H9 (cell line): ENCODE results near the gene MBD5. TPM values are rescaled to one million over a fixed set of nuclear protein-coding genes. Genes with fewer than 3 reads are reported as not detected.

Experiments
- DNase-seq: peaks from one replicate; pipeline ENCODE4 v3.0.0-alpha.2; 2017
- H2AFZ ChIP-seq: one replicate; pipeline ENCODE4 v1.6.1; 2013; ENCODE audit warnings: mild to moderate bottlenecking, low read length, control low read depth, moderate library complexity
- H2AK5ac ChIP-seq: 2 replicates; pipeline ENCODE4 v1.6.1; 2013; ENCODE audit warnings: low read length, control low read depth, mixed read lengths; ENCODE audit not compliant: insufficient read length
- H2BK120ac ChIP-seq: one replicate; pipeline ENCODE4 v1.6.1; 2013; ENCODE audit warnings: low read depth, mild to moderate bottlenecking, low read length, control low read depth, inconsistent platforms; ENCODE audit not compliant: poor library complexity, severe bottlenecking
- H2BK12ac ChIP-seq: 2 replicates; pipeline ENCODE4 v1.6.1; 2013; ENCODE audit warnings: low read length, control low read depth, mixed read lengths, low read depth; ENCODE audit not compliant: insufficient read length
- H2BK15ac ChIP-seq: 2 replicates; pipeline ENCODE4 v1.6.1; 2013; ENCODE audit warnings: low read depth, low read length, control low read depth
- H2BK20ac ChIP-seq: one replicate; pipeline ENCODE4 v1.6.1; 2013; ENCODE audit warnings: low read depth, mild to moderate bottlenecking, low read length, control low read depth, inconsistent platforms; ENCODE audit not compliant: poor library complexity, severe bottlenecking
- H2BK5ac ChIP-seq: 2 replicates; pipeline ENCODE4 v1.6.1; 2013; ENCODE audit warnings: low read length, control low read depth, mixed read lengths; ENCODE audit not compliant: insufficient read length
- H3K14ac ChIP-seq: 2 replicates; pipeline ENCODE4 v1.6.1; 2013; ENCODE audit warnings: low read length, control low read depth; ENCODE audit not compliant: insufficient read depth
- H3K18ac ChIP-seq: 2 replicates; pipeline ENCODE4 v1.6.1; 2013; ENCODE audit warnings: low read depth, mild to moderate bottlenecking, mixed read lengths, low read length, control low read depth; ENCODE audit not compliant: insufficient read length
- H3K23ac ChIP-seq: 2 replicates; pipeline ENCODE4 v1.6.1; 2013; ENCODE audit warnings: low read length, control low read depth, mixed read lengths, low read depth; ENCODE audit not compliant: insufficient read length
- H3K23me2 ChIP-seq: 2 replicates; pipeline ENCODE4 v1.6.1; 2013; ENCODE audit warnings: low read depth, mild to moderate bottlenecking, mixed read lengths, low read length, control low read depth; ENCODE audit not compliant: insufficient read length, poor library complexity, severe bottlenecking
- H3K27ac ChIP-seq: 2 replicates; pipeline ENCODE4 v1.5.1; 2013; ENCODE audit warnings: low read length, control low read depth, mixed read lengths, low read depth; ENCODE audit not compliant: insufficient read length
- H3K27me3 ChIP-seq: 2 replicates; pipeline ENCODE4 v1.6.1; 2013; ENCODE audit warnings: low read length, control low read depth, inconsistent platforms; ENCODE audit not compliant: insufficient read depth
- H3K4ac ChIP-seq: 2 replicates; pipeline ENCODE4 v1.6.1; 2013; ENCODE audit warnings: low read depth, mild to moderate bottlenecking, control low read depth, inconsistent platforms, low read length, moderate library complexity
- H3K4me1 ChIP-seq: 2 replicates; pipeline ENCODE4 v1.6.1; 2013; ENCODE audit warnings: low read length, control low read depth, inconsistent platforms; ENCODE audit not compliant: insufficient read depth
- H3K4me2 ChIP-seq: 2 replicates; pipeline ENCODE4 v1.6.1; 2013; ENCODE audit warnings: low read length, control low read depth, mixed read lengths; ENCODE audit not compliant: insufficient read length, insufficient read depth
- H3K56ac ChIP-seq: 2 replicates; pipeline ENCODE4 v1.6.1; 2013; ENCODE audit warnings: low read depth, mild to moderate bottlenecking, mixed read lengths, low read length, control low read depth; ENCODE audit not compliant: insufficient read length
- H3K79me1 ChIP-seq: 2 replicates; pipeline ENCODE4 v1.6.1; 2013; ENCODE audit warnings: low read depth, mild to moderate bottlenecking, moderate library complexity, low read length, control low read depth, inconsistent platforms; ENCODE audit not compliant: insufficient read depth, poor library complexity, severe bottlenecking
- H3K79me2 ChIP-seq: 2 replicates; pipeline ENCODE4 v1.6.1; 2013; ENCODE audit warnings: low read length, control low read depth, inconsistent platforms; ENCODE audit not compliant: insufficient read depth
- H3K9ac ChIP-seq: 2 replicates; pipeline ENCODE4 v1.6.1; 2013; ENCODE audit warnings: low read length, control low read depth, mixed read lengths; ENCODE audit not compliant: insufficient read length; ENCODE audit errors: extremely low read depth
- H3K9me3 ChIP-seq: one replicate; pipeline ENCODE4 v1.6.1; 2013; ENCODE audit warnings: low read depth, low read length, inconsistent platforms; ENCODE audit not compliant: control insufficient read depth
- H3T11ph ChIP-seq: one replicate; pipeline ENCODE4 v1.6.1; 2013; ENCODE audit warnings: mild to moderate bottlenecking, low read length, control low read depth, inconsistent platforms
- H4K20me1 ChIP-seq: one replicate; pipeline ENCODE4 v1.6.1; 2013; ENCODE audit not compliant: control insufficient read depth, insufficient read length, insufficient read depth
- H4K5ac ChIP-seq: 2 replicates; pipeline ENCODE4 v1.6.1; 2013; ENCODE audit warnings: low read depth, mild to moderate bottlenecking, mixed read lengths, low read length, control low read depth; ENCODE audit not compliant: insufficient read length
- H4K8ac ChIP-seq: replicated peaks from 2 replicates; pipeline ENCODE4 v1.6.1; 2013; ENCODE audit warnings: low read length, control low read depth, mixed read lengths, low read depth; ENCODE audit not compliant: insufficient read length
- H4K91ac ChIP-seq: 2 replicates; pipeline ENCODE4 v1.6.1; 2013; ENCODE audit warnings: low read depth, mild to moderate bottlenecking, moderate library complexity, mixed read lengths, low read length, control low read depth; ENCODE audit not compliant: insufficient read length
- H3K27ac Mint-ChIP-seq, 3 experiments: 2 replicates in 2 of 3; 3 replicates in 1 of 3; pipeline ENCODE4 v1.8.0; 2020 to 2021; ENCODE audit warnings: mixed read lengths in 3 of 3, mild to moderate bottlenecking in 1 of 3, moderate library complexity in 1 of 3
- H3K27me3 Mint-ChIP-seq: 2 replicates; pipeline ENCODE4 v1.8.0; 2021; ENCODE audit warnings: low read depth, mild to moderate bottlenecking, moderate library complexity, mixed read lengths
- H3K36me3 Mint-ChIP-seq, 3 experiments: 2 replicates in 2 of 3; 3 replicates in 1 of 3; pipeline ENCODE4 v1.8.0; 2020 to 2021; ENCODE audit warnings: low read depth in 3 of 3, mixed read lengths in 3 of 3; ENCODE audit not compliant: insufficient read depth in 1 of 3
- H3K4me1 Mint-ChIP-seq, 2 experiments: 2 replicates each; pipeline ENCODE4 v1.8.0; 2020; ENCODE audit warnings: mixed read lengths in 2 of 2
- H3K4me3 Mint-ChIP-seq, 2 experiments: 2 replicates in 1 of 2; 3 replicates in 1 of 2; pipeline ENCODE4 v1.8.0; 2020 to 2021; ENCODE audit warnings: mild to moderate bottlenecking in 2 of 2, mixed read lengths in 2 of 2, moderate library complexity in 1 of 2
- H3K9me3 Mint-ChIP-seq, 2 experiments: 2 replicates in 1 of 2; 3 replicates in 1 of 2; pipeline ENCODE4 v1.8.0; 2020; ENCODE audit warnings: mild to moderate bottlenecking in 2 of 2, mixed read lengths in 2 of 2, moderate library complexity in 1 of 2
- CTCF ChIP-seq: fragments of 200-600 bp; sonication (generic); conservative IDR thresholded peaks from 3 replicates; pipeline ENCODE4 v1.8.0; 2021; ENCODE audit warnings: antibody characterized with exemption, mild to moderate bottlenecking
- WGBS: extraction: QIAGEN DNeasy Blood & Tissue Kit; methylation state at CpG from one replicate; pipeline ENCODE4 v1.1.7; 2013; ENCODE audit warnings: missing lambda C conversion rate, low lambda C conversion rate, mixed read lengths; ENCODE audit not compliant: insufficient read length; ENCODE audit errors: extremely low coverage; 5-methylcytosine and 5-hydroxymethylcytosine counted together
- total RNA-seq: library from RNA; stranded (reverse); gene quantifications from 2 replicates; pipeline ENCODE4 v1.2.1, GENCODE V29; 2021

Gene MBD5
- total RNA-seq, 1 experiment from 2014 or later: 23.1 TPM

- Histone ChIP-seq H4K20me1 (no peaks in the 10 kb centered on the region), H3K79me1 (no peaks in the 10 kb centered on the region), H3K9me3 (no peaks in the 10 kb centered on the region), H2BK15ac (no peak overlapping the region), H3T11ph (no peak overlapping the region), H3K14ac (no peak overlapping the region), H3K9ac (no peak overlapping the region), H2AK5ac (no peak overlapping the region), H3K23ac (no peak overlapping the region), H3K4me1 (peaks cover 10% of the 10 kb centered on the region; the same call in 1 of the 2 replicates), H4K91ac (no peak overlapping the region), H2BK120ac (no peak overlapping the region), H2BK20ac (peak overlapping the region; percentile 93), H3K23me2 (no peaks in the 10 kb centered on the region), H3K79me2 (no peaks in the 10 kb centered on the region), H3K4ac (no peak overlapping the region), H4K5ac (no peak overlapping the region), H2BK12ac (no peak overlapping the region), H3K56ac (no peak overlapping the region), H3K4me2 (peak overlapping the region; percentile 38), H3K18ac (no peak overlapping the region), H2BK5ac (no peak overlapping the region), H2AFZ (no peak overlapping the region), H3K27me3 (no peaks in the 10 kb centered on the region), H3K27ac (no peak overlapping the region), H4K8ac (no peak overlapping the region)
- no peaks in the 10 kb centered on the region for H3K36me3 Mint-ChIP-seq
- no peaks in the 10 kb centered on the region for H3K27me3 Mint-ChIP-seq
- peak; percentile 80 for DNase-seq
- peak overlapping the region in 1 of 3 experiments; percentile 45; a peak in 1 of 7 replicates for H3K27ac Mint-ChIP-seq
- H3K4me3 Mint-ChIP-seq: no peak overlapping the region
- peaks cover 31 to 36% of the 10 kb centered on the region in 2 experiments for H3K4me1 Mint-ChIP-seq
- no peak for TF ChIP-seq CTCF
- H3K9me3 Mint-ChIP-seq: no peaks in the 10 kb centered on the region
- no CpG with 5 or more reads among the region's 7 CpGs for WGBS
These were observed 498.1 kb downstream of the MBD5 start for GRCh38 chr2:148519013-148519412.
